Activated effector memory CD4-positive, alpha-beta T cell treated with anti-CD3 and anti-CD28 coated beads, Interleukin-2, amount 50 U/mL, for 16 hours (primary cell): ENCODE data around the gene MYEF2.

Experiments
- DNase-seq: peaks from one replicate; pipeline ENCODE4 v3.0.0-alpha.2; 2020

The MYEF2 gene

GRCh38 chr15:48144889-48145288, 33.2 kb downstream of the MYEF2 start:
- no peak for DNase-seq

- DNase-seq, result no peak
Measured at GRCh38 chr15:48143856-48144255, 34.2 kb downstream of the MYEF2 start.

GRCh38 chr15:48132874-48133273, 45.2 kb downstream of the MYEF2 start:
- no peak for DNase-seq

GRCh38 chr15:48131324-48131723, 46.8 kb downstream of the MYEF2 start:
- DNase-seq, result no peak

- DNase-seq, result no peak
Measured at GRCh38 chr15:48126667-48127355, 51.3 kb downstream of the MYEF2 start.

GRCh38 chr15:48121849-48122248, 56.2 kb downstream of the MYEF2 start:
- no peak for DNase-seq

- no peak for DNase-seq
Measured at GRCh38 chr15:48120745-48121144, 57.4 kb downstream of the MYEF2 start, which contains the start of gene SLC24A5. Gene SLC24A5 (plus strand): TSS chr15:48120990. CDS start chr15:48121045, 55 bp downstream.

GRCh38 chr15:48119277-48119676, 58.8 kb downstream of the MYEF2 start:
- DNase-seq, result no peak

- DNase-seq, result no peak
Measured at GRCh38 chr15:48112242-48112641, 65.9 kb downstream of the MYEF2 start.

GRCh38 chr15:48109856-48110531, 68.1 kb downstream of the MYEF2 start:
- DNase-seq, result no peak

GRCh38 chr15:48109212-48109611, 68.9 kb downstream of the MYEF2 start:
- DNase-seq, result no peak

- DNase-seq, result no peak
Measured at GRCh38 chr15:48105936-48106335, 72.2 kb downstream of the MYEF2 start.

GRCh38 chr15:48103647-48104046, 74.4 kb downstream of the MYEF2 start:
- DNase-seq, result no peak

- no peak for DNase-seq
Measured at GRCh38 chr15:48102167-48102566, 75.9 kb downstream of the MYEF2 start.

- no peak for DNase-seq
Measured at GRCh38 chr15:48101376-48101961, 76.6 kb downstream of the MYEF2 start.

- no peak for DNase-seq
Measured at GRCh38 chr15:48097264-48097663, 80.8 kb downstream of the MYEF2 start.

- no peak for DNase-seq
Measured at GRCh38 chr15:48096813-48097212, 81.3 kb downstream of the MYEF2 start.

GRCh38 chr15:48096355-48096786, 81.7 kb downstream of the MYEF2 start:
- no peak for DNase-seq

- no peak for DNase-seq
Measured at GRCh38 chr15:48091522-48091921, 86.6 kb downstream of the MYEF2 start.

- DNase-seq, result no peak
Measured at GRCh38 chr15:48090666-48091065, 87.4 kb downstream of the MYEF2 start.

- DNase-seq, result no peak
Measured at GRCh38 chr15:48090115-48090514, 88.0 kb downstream of the MYEF2 start.

GRCh38 chr15:48089702-48090101, 88.4 kb downstream of the MYEF2 start:
- no peak for DNase-seq

- no peak for DNase-seq
Measured at GRCh38 chr15:48087844-48088243, 90.3 kb downstream of the MYEF2 start.

- DNase-seq, result no peak
Measured at GRCh38 chr15:48086576-48086975, 91.5 kb downstream of the MYEF2 start.
